Measurements from ENCODE around the gene CMTM3. TPM values are rescaled to one million over a fixed set of nuclear protein-coding genes. Genes with fewer than 3 reads are reported as not detected.

The CMTM3 gene
- total RNA-seq, 4 donors from 2014 or later: 4.9 to 15.7 (median 11.3) TPM

DNA sequence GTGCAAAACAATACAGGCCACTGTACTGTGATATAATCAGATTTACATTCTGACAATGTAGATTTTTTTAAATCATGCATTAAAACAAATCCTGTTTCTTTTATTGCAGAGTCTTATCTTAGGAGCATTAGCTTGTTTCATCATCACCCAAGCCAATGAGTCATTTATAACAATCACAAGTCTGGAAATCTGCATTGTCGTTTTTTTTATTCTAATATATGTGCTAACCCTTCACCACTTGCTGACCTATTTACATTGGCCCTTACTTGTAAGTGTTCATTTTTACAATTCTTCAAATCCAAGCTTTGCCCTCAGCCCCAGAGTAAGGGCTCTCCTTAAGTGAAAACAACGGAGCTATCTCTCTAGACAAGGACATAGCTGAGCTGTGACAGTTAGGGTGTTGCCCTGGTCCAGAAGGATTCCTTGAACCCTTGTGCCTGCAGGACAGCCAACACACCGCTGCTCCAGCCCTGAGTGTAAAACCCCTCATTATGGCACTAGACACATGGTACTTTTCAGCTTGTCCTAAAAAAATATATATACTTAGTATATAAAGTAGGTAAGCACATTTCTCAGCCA, 34.6 kb upstream of the CMTM3 start:
- Histone ChIP-seq H3K36me3 (peaks cover 0 to 19% (median 0%) of the 10 kb centered on the region in 3 donors), H3K4me1 (no peaks in the 10 kb centered on the region), H3K4me3 (no peak overlapping the region), H3K27me3 (no peaks in the 10 kb centered on the region), H3K9me3 (no peaks in the 10 kb centered on the region), H3K27ac (no peak overlapping the region)
- no peak for DNase-seq
- TF ChIP-seq, protein P1, sequence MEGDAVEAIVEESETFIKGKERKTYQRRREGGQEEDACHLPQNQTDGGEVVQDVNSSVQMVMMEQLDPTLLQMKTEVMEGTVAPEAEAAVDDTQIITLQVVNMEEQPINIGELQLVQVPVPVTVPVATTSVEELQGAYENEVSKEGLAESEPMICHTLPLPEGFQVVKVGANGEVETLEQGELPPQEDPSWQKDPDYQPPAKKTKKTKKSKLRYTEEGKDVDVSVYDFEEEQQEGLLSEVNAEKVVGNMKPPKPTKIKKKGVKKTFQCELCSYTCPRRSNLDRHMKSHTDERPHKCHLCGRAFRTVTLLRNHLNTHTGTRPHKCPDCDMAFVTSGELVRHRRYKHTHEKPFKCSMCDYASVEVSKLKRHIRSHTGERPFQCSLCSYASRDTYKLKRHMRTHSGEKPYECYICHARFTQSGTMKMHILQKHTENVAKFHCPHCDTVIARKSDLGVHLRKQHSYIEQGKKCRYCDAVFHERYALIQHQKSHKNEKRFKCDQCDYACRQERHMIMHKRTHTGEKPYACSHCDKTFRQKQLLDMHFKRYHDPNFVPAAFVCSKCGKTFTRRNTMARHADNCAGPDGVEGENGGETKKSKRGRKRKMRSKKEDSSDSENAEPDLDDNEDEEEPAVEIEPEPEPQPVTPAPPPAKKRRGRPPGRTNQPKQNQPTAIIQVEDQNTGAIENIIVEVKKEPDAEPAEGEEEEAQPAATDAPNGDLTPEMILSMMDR (IDR thresholded peaks at IDR 0.05): no peak
- no peak for TF ChIP-seq POLR2A (IDR thresholded peaks at IDR 0.05)

DNA sequence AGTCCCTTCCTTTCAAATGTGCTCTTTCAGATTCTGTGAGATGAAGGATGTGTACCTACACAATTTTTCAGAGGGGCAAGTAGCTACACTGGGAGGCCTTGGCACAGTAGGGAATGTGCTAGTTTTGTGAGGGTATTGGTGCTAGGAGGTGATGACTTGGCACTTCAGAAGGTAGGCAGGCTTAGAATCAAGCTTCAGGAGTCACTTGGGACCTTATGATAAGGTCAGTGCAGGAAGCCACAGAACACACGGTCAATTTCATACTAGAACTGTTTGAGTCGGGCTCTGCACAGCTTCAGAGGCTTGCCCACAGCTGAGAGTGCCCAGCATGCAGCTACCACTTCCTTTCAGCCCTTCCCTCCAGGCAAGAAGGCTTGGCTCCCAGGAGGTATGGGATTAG, 32.1 kb upstream of the CMTM3 start:
- TF ChIP-seq, protein P1 (IDR thresholded peaks at IDR 0.05): no peak
- no peak for TF ChIP-seq POLR2A (IDR thresholded peaks at IDR 0.05)
- Histone ChIP-seq H3K27ac (no peak overlapping the region), H3K4me1 (no peaks in the 10 kb centered on the region), H3K36me3 (peaks cover 0 to under 1% (median 0%) of the 10 kb centered on the region in 3 donors), H3K27me3 (no peaks in the 10 kb centered on the region), H3K9me3 (no peaks in the 10 kb centered on the region), H3K4me3 (no peak overlapping the region)
- DNase-seq: no peak

DNA sequence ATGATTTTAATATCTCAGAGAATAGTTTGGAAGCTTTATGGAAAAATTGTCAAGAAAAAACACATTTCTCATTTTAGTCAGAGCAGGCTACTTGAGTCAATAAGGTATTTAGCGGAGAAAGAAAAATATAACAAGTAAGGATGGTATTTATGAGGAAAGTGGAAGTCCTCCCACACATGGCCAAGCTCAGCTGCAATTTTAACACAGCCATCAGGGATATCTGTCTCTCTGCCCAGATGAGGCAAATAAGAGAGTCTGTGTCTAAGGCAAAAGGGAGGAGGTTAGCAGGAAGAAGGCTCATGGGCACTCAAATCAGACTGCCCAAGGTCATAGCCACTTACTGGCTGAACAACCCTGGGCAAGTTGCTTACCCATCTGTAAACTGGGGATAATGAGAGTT, 30.4 kb upstream of the CMTM3 start:
- TF ChIP-seq, protein P1 (IDR thresholded peaks at IDR 0.05): no peak
- TF ChIP-seq POLR2A (IDR thresholded peaks at IDR 0.05): no peak
- Histone ChIP-seq H3K36me3 (no peaks in the 10 kb centered on the region), H3K9me3 (no peaks in the 10 kb centered on the region), H3K27me3 (no peaks in the 10 kb centered on the region), H3K27ac (no peak overlapping the region), H3K4me3 (no peak overlapping the region), H3K4me1 (peaks cover 0 to 9% (median 2%) of the 10 kb centered on the region in 4 donors)
- no peak for DNase-seq

DNA sequence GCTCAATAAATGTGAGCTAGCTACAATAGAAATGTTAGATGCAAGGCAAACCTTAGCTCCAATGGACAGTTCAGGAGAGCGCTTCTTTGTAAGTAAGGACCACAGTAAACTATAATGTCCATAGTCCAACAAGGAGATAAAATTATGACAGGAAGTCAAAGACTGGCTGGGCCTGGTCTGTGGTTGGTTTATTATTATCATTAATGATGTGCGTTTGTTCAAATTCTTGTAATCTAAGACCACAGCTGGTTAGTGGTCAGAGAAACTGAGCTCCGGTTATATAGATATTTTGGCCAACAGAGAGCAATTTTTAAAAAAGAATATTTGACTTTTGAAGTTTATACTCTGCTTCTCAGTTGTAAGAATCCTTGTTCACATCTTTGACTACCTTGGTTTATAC, 30.0 kb upstream of the CMTM3 start:
- TF ChIP-seq, protein P1 (IDR thresholded peaks at IDR 0.05): no peak
- no peak for TF ChIP-seq POLR2A (IDR thresholded peaks at IDR 0.05)
- Histone ChIP-seq H3K36me3 (no peaks in the 10 kb centered on the region), H3K27me3 (no peaks in the 10 kb centered on the region), H3K4me3 (no peak overlapping the region), H3K4me1 (peaks cover 0 to 13% (median 5%) of the 10 kb centered on the region in 4 donors), H3K27ac (no peak overlapping the region), H3K9me3 (no peaks in the 10 kb centered on the region)
- DNase-seq: no peak

DNA sequence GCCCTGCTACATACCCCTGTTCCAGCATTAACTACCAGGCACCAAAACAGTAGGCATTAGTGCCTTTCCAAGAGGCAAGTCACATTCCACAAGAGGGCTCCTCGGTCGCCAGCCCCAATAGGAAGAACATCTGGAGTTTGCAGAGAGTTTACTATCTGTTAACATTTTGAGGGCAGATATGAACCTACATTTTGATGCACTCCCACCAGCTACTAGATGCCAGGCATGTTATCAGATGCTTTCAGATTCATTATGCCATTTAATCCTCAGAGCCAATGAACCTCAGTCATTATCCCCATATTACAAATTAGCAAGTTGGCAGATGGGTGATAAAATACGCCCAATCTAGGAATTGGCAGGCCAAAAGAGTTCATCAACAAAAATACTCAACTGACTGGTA, 29.4 kb upstream of the CMTM3 start:
- H3K4me3 ChIP-seq: no peak overlapping the region
- H3K9me3 ChIP-seq: no peaks in the 10 kb centered on the region
- no peak for DNase-seq
- H3K36me3 ChIP-seq: no peaks in the 10 kb centered on the region
- H3K27ac ChIP-seq: no peak overlapping the region
- TF ChIP-seq, protein P1 (IDR thresholded peaks at IDR 0.05): no peak
- no peak for TF ChIP-seq POLR2A (IDR thresholded peaks at IDR 0.05)
- peaks cover 0 to 13% (median 5%) of the 10 kb centered on the region in 4 donors for H3K4me1 ChIP-seq
- no peaks in the 10 kb centered on the region for H3K27me3 ChIP-seq

DNA sequence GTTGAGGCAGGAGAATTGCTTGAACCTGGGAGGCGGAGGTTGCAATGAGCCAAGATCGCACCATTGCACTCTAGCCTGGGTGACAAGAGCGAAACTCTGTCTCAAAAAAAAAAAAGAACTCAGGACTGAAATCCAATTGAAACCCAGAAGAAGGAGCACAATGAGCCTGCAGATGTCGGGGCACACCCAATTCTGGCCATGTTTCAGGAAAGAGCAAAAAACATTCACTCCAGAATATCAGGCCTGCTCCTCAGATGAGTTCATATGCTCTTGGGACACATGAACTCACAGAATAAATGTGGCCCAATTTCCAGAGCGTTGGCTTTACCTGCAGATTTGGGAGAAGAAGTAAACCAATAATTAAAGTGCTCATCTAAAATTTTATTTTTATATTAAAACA, 28.2 kb upstream of the CMTM3 start:
- H3K36me3 ChIP-seq: no peaks in the 10 kb centered on the region
- no peak overlapping the region for H3K4me3 ChIP-seq
- H3K4me1 ChIP-seq: peaks cover 0 to 13% (median 5%) of the 10 kb centered on the region in 4 donors
- H3K27ac ChIP-seq: no peak overlapping the region
- no peaks in the 10 kb centered on the region for H3K27me3 ChIP-seq
- H3K9me3 ChIP-seq: no peaks in the 10 kb centered on the region
- TF ChIP-seq POLR2A (IDR thresholded peaks at IDR 0.05): no peak
- TF ChIP-seq, protein P1 (IDR thresholded peaks at IDR 0.05): no peak
- no peak for DNase-seq
